OCI-LY1 (cell line): ENCODE results near the gene UBE2S.

Source experiments
- H2AFZ ChIP-seq: fragments of 200-600 bp; sonication (generic), shearing (Covaris generic); 2 replicates; pipeline ENCODE4 v1.6.0; 2014; ENCODE audit warnings: antibody characterized with exemption, mild to moderate bottlenecking, low read length
- H3F3A ChIP-seq: fragments of 200-600 bp; sonication (generic), shearing (Covaris generic); 2 replicates; pipeline ENCODE4 v1.6.0; 2014; ENCODE audit warnings: mild to moderate bottlenecking, antibody characterized with exemption, low read length, moderate library complexity; ENCODE audit not compliant: insufficient read depth
- H3K27ac ChIP-seq: fragments of 200-600 bp; sonication (generic); 2 replicates; pipeline ENCODE4 v1.5.1; 2014; ENCODE audit warnings: low read length, mixed run types, mild to moderate bottlenecking, low read depth; ENCODE audit not compliant: poor library complexity, severe bottlenecking
- H3K27me3 ChIP-seq: fragments of 200-600 bp; sonication (generic); 2 replicates; pipeline ENCODE4 v1.6.0; 2014; ENCODE audit warnings: antibody characterized with exemption, mild to moderate bottlenecking, low read length, moderate library complexity; ENCODE audit not compliant: insufficient read depth
- H3K36me3 ChIP-seq: fragments of 200-600 bp; sonication (generic); 2 replicates; pipeline ENCODE4 v1.6.1; 2014; ENCODE audit warnings: mild to moderate bottlenecking, antibody characterized with exemption, low read length, moderate library complexity, mixed read lengths; ENCODE audit not compliant: insufficient read depth
- H3K4me1 ChIP-seq: fragments of 200-600 bp; sonication (generic); 2 replicates; pipeline ENCODE4 v1.5.1; 2014; ENCODE audit warnings: mild to moderate bottlenecking, low read length, moderate library complexity; ENCODE audit not compliant: insufficient read depth, severe bottlenecking
- H3K4me2 ChIP-seq: fragments of 200-600 bp; sonication (generic), shearing (Covaris generic); 2 replicates; pipeline ENCODE4 v1.6.1; 2014; ENCODE audit warnings: low read length
- H3K4me3 ChIP-seq: fragments of 200-600 bp; sonication (generic); 2 replicates; pipeline ENCODE4 v1.5.1; 2014; ENCODE audit warnings: low read length, low read depth, mild to moderate bottlenecking, mixed read lengths; ENCODE audit not compliant: poor library complexity, severe bottlenecking
- H3K79me2 ChIP-seq: fragments of 200-600 bp; shearing (Covaris generic); 2 replicates; pipeline ENCODE4 v1.6.1; 2016; ENCODE audit warnings: mixed run types, low read length, mixed read lengths; ENCODE audit not compliant: insufficient read depth
- H3K9ac ChIP-seq: fragments of 200-600 bp; sonication (generic), shearing (Covaris generic); 2 replicates; pipeline ENCODE4 v1.6.1; 2014; ENCODE audit warnings: mild to moderate bottlenecking, low read length, mixed read lengths
- H3K9me2 ChIP-seq: fragments of 200-600 bp; sonication (generic), shearing (Covaris generic); 2 replicates; pipeline ENCODE4 v1.6.1; 2014; ENCODE audit warnings: low read depth, mild to moderate bottlenecking, low read length, mixed read lengths
- H3K9me3 ChIP-seq: fragments of 200-600 bp; shearing (Covaris generic); 2 replicates; pipeline ENCODE4 v1.6.1; 2014; ENCODE audit warnings: low read length, mixed read lengths
- H4K20me1 ChIP-seq: fragments of 200-600 bp; sonication (generic), shearing (Covaris generic); 2 replicates; pipeline ENCODE4 v1.6.0; 2016; ENCODE audit warnings: mild to moderate bottlenecking, low read length; ENCODE audit not compliant: insufficient read depth
- CTCF ChIP-seq: fragments of 200-600 bp; sonication (generic), shearing (Covaris generic); IDR thresholded peaks from 2 replicates; pipeline ENCODE4 v1.5.1; 2017; ENCODE audit warnings: mild to moderate bottlenecking, antibody characterized with exemption, low read length, moderate library complexity, mixed read lengths
- EZH2 ChIP-seq: fragments of 200-600 bp; sonication (generic), shearing (Covaris generic); IDR thresholded peaks from 2 replicates; pipeline ENCODE4 v1.8.0; 2017; ENCODE audit warnings: borderline replicate concordance, mixed run types, mild to moderate bottlenecking, antibody characterized with exemption, low read length, moderate library complexity, mixed read lengths

The UBE2S gene

DNA sequence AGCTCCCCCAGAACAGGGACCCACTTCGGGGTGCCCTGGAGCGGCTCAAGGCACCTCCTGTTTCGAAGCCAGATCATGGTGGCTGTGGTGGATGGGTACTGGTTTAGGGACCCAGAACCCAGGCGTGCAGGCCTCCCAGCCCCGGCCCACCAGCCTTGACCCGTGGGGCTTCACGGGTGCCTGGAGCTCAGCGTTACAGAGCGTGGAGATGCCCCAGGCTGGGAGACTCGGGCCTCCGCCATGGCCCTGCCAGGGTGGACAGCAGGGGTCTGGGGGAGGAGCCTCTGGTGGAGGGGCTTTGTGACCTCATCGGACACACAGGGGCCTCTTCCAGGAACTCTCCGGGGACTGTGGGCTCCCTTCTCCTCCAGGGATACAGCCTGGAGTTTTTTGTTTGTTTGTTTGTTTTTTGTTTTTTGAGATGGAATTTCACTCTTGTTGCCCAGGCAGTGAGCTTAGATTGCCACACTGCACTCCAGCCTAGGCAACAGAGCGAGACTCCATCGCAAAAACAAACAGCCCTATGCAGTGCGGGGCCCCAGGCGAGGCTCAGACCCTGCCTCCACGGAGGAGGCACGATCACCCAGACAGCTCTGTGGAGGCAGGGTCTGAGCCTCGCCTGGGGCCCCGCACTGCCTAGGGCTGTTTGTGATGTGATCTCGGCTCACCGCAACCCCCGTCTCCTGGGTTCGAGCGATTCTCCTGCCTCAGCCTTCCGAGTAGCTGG, 44.4 kb downstream of the UBE2S start, which contains the start of gene GARIN5B:
Gene GARIN5B, minus strand, starts transcription at position 271 of the 727 bp plus-strand sequence. Its CDS starts 194 bp downstream, at position 77.
- TF ChIP-seq CTCF, result no peak
- no peak for TF ChIP-seq EZH2
- Histone ChIP-seq H3K9me3 (no peaks in the 10 kb centered on the region), H3K9ac (no peak within 1 kb of the TSS)

DNA sequence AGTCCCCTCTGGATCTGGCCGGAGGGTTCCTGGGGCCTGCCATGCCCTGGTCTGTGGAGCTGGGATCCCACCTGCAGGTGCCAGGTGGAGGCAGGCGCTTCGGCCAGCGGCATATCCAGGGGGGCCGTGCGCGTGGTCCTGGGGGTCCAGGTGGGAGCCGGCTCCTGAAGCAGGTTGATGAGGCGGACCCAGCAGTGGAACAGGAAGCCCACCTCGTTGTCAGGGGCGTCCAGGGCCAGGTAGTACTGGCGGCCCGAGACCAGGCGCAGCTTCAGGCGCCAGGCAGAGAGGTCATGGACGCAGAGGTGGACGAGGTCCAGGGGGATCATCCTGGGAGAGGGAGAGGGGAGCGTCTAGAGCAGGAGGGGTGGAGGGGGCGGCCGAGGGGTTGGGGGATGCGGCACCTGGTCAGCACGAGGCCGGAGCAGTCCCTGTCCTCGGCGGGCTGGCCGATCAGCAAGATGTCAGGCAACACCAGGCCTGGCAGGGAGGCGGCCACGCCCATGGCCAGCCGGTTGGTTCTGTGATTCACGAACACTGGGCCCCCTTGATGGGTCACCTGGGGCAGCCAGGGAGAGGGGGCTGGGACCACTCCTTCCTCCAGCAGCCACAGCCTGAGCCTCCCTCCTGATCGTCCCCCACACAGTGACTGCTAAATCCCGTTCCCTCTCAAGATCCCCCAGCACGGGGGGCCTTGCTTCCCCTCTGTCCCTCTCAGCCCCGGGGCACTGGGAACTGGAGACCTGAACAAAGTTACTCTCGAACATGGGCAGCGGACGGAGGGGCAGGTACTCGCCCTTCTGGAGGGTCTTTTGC, 45.2 kb downstream of the UBE2S start:
- TF ChIP-seq CTCF, result no peak
- no peak for TF ChIP-seq EZH2
- no peaks in the 10 kb centered on the region for H3K4me1 ChIP-seq
- H3K27me3 ChIP-seq, result peaks cover 9% of the 10 kb centered on the region; the same call in 1 of the 2 replicates
- no peaks in the 10 kb centered on the region for H3K9me3 ChIP-seq
- no peak overlapping the region for H3K4me2 ChIP-seq
- no peaks in the 10 kb centered on the region for H3K9me2 ChIP-seq
- no peaks in the 10 kb centered on the region for H4K20me1 ChIP-seq
- no peak overlapping the region for H3K9ac ChIP-seq
- H3K79me2 ChIP-seq, result no peaks in the 10 kb centered on the region
- no peak overlapping the region for H3K27ac ChIP-seq
- no peak overlapping the region for H2AFZ ChIP-seq
- no peaks in the 10 kb centered on the region for H3F3A ChIP-seq
- H3K4me3 ChIP-seq, result no peak overlapping the region
- no peaks in the 10 kb centered on the region for H3K36me3 ChIP-seq

More for the DNA sequence above, 44.4 kb downstream of the UBE2S start, which contains the start of gene GARIN5B:
- Histone ChIP-seq H2AFZ (no peak within 1 kb of the TSS), H3K9me2 (no peaks in the 10 kb centered on the region), H3K4me2 (no peak within 1 kb of the TSS), H3K27me3 (peaks cover 9% of the 10 kb centered on the region; the same call in 1 of the 2 replicates), H3K79me2 (no peaks in the 10 kb centered on the region), H3K4me3 (no peak within 1 kb of the TSS), H3K4me1 (no peaks in the 10 kb centered on the region), H3K36me3 (no peaks in the 10 kb centered on the region), H3F3A (no peaks in the 10 kb centered on the region), H3K27ac (no peak within 1 kb of the TSS), H4K20me1 (no peaks in the 10 kb centered on the region)

DNA sequence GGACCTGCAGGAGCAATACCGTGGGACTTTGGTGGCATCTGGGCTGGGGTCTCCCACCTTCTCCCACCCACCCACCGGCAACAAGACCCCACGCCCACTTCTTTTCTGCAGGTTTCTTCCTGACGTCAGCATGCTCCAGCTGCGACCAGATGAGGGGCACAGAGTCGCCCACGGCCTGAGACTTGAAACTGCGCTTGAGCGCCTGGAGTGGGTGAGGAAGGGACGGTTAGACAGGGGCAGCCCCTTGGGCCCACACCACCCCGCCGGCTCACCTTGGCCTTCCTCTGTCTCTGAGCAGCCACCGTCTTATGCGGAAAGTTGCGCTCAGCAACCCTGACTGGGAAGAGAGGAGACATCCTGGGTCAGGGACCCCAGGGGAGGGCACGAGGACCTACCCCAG, 46.7 kb downstream of the UBE2S start:
- Histone ChIP-seq H3K27ac (no peak overlapping the region), H3K4me3 (no peak overlapping the region), H3F3A (no peaks in the 10 kb centered on the region), H3K4me1 (no peaks in the 10 kb centered on the region), H2AFZ (no peak overlapping the region), H3K9me3 (no peaks in the 10 kb centered on the region), H3K9me2 (no peaks in the 10 kb centered on the region), H3K36me3 (no peaks in the 10 kb centered on the region), H4K20me1 (no peaks in the 10 kb centered on the region), H3K79me2 (no peaks in the 10 kb centered on the region), H3K27me3 (peaks cover 9% of the 10 kb centered on the region; the same call in 1 of the 2 replicates), H3K4me2 (no peak overlapping the region), H3K9ac (no peak overlapping the region)
- no peak for TF ChIP-seq EZH2
